NB4 (cell line): ENCODE measurements around the gene PSPC1.

ENCODE experiments used
- MYC ChIP-seq: IDR thresholded peaks from 2 replicates; pipeline ENCODE4 v1.6.1; 2011; ENCODE audit warnings: low read depth, low read length
- POLR2A ChIP-seq: IDR thresholded peaks from 2 replicates; pipeline ENCODE4 v1.6.1; 2011; ENCODE audit warnings: mild to moderate bottlenecking; ENCODE audit not compliant: insufficient read length; ENCODE audit errors: extremely low read depth
- TF ChIP-seq, protein P1 (sequence below): IDR thresholded peaks from one replicate; pipeline ENCODE4 v1.5.1; 2012; ENCODE audit warnings: low read depth, low read length
- TF ChIP-seq, protein P2 (sequence below): IDR thresholded peaks from 2 replicates; pipeline ENCODE4 v1.6.1; 2011; ENCODE audit warnings: low read depth, low read length

DNA sequence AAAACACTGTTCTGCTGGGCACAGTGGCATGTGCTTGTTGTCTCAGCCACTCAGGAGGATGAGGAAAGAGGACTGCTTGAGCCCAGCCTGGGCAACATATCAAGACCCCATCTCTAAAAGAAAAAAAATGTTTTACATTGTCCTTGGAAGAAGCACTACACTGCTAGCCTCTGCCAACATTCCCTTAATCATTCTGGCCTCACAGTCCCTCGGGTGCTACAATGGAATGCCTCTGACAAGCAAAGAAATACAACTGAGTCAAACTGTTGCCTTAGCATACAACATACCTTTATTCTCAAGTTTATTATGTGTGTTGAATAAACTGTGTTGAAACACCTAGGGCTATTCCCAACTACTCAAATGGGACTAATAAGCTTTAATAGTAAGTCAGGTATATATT lies 56.1 kb downstream of the PSPC1 start:
- TF ChIP-seq, protein P1, sequence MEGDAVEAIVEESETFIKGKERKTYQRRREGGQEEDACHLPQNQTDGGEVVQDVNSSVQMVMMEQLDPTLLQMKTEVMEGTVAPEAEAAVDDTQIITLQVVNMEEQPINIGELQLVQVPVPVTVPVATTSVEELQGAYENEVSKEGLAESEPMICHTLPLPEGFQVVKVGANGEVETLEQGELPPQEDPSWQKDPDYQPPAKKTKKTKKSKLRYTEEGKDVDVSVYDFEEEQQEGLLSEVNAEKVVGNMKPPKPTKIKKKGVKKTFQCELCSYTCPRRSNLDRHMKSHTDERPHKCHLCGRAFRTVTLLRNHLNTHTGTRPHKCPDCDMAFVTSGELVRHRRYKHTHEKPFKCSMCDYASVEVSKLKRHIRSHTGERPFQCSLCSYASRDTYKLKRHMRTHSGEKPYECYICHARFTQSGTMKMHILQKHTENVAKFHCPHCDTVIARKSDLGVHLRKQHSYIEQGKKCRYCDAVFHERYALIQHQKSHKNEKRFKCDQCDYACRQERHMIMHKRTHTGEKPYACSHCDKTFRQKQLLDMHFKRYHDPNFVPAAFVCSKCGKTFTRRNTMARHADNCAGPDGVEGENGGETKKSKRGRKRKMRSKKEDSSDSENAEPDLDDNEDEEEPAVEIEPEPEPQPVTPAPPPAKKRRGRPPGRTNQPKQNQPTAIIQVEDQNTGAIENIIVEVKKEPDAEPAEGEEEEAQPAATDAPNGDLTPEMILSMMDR = no peak
- TF ChIP-seq POLR2A = no peak
- no peak for TF ChIP-seq MYC
- TF ChIP-seq, protein P2, sequence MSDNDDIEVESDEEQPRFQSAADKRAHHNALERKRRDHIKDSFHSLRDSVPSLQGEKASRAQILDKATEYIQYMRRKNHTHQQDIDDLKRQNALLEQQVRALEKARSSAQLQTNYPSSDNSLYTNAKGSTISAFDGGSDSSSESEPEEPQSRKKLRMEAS = no peak
